H1 (cell line): ENCODE results near the gene CFAP157.

ENCODE experiments used
- BRCA1 ChIP-seq: IDR thresholded peaks from 2 replicates; pipeline ENCODE4 v1.6.1; 2012; ENCODE audit warnings: low read depth, low read length, improper control_type of control experiment
- CEBPB ChIP-seq: IDR thresholded peaks from 2 replicates; pipeline ENCODE4 v1.6.1; 2012; ENCODE audit warnings: low read depth, low read length
- CHD2 ChIP-seq: IDR thresholded peaks from 2 replicates; pipeline ENCODE4 v1.6.1; 2012; ENCODE audit warnings: low read length, improper control_type of control experiment
- CTCF ChIP-seq, 3 experiments: IDR thresholded peaks; 1 replicate in 2 of 3; 2 replicates in 1 of 3; pipeline versions ENCODE4 v1.5.1 to v1.6.1; 2011; ENCODE audit warnings: low read length in 3 of 3, mild to moderate bottlenecking in 3 of 3, inconsistent platforms in 2 of 3, low read depth in 1 of 3, moderate library complexity in 1 of 3; ENCODE audit not compliant: insufficient read depth in 1 of 3; ENCODE audit errors: control extremely low read depth in 1 of 3
- EZH2 ChIP-seq: fragments of 200-600 bp; sonication (generic); IDR thresholded peaks from 2 replicates; pipeline ENCODE4 v1.7.1; 2012; ENCODE audit warnings: low read depth, mild to moderate bottlenecking, moderate library complexity, low read length, inconsistent platforms; ENCODE audit not compliant: severe bottlenecking
- JUN ChIP-seq: IDR thresholded peaks from 2 replicates; pipeline ENCODE4 v1.6.1; 2011; ENCODE audit warnings: low read depth, mild to moderate bottlenecking, improper control_type of control experiment, low read length
- POLR2A ChIP-seq, 2 experiments: IDR thresholded peaks; 1 replicate in 1 of 2; 2 replicates in 1 of 2; pipeline ENCODE4 v1.6.1; 2011; ENCODE audit warnings: low read depth in 2 of 2, low read length in 2 of 2, mild to moderate bottlenecking in 2 of 2; ENCODE audit errors: control extremely low read depth in 1 of 2
- RAD21 ChIP-seq, 2 experiments: IDR thresholded peaks in 1 of 2; conservative IDR thresholded peaks in 1 of 2; 2 replicates each; pipeline ENCODE4 v1.6.1; 2011; ENCODE audit warnings: low read depth in 2 of 2, low read length in 2 of 2, improper control_type of control experiment in 1 of 2, inconsistent platforms in 1 of 2, mild to moderate bottlenecking in 1 of 2, moderate library complexity in 1 of 2
- RFX5 ChIP-seq: IDR thresholded peaks from 2 replicates; pipeline ENCODE4 v1.6.1; 2011; ENCODE audit warnings: low read depth, low read length, improper control_type of control experiment, borderline replicate concordance
- SAP30 ChIP-seq: fragments of 300-600 bp; sonication (generic); IDR thresholded peaks from 2 replicates; pipeline ENCODE4 v1.7.1; 2012; ENCODE audit warnings: low read length, moderate library complexity, mild to moderate bottlenecking, inconsistent platforms; ENCODE audit not compliant: insufficient read depth, insufficient replicate concordance
- SP1 ChIP-seq: IDR thresholded peaks from 2 replicates; pipeline ENCODE4 v1.6.1; 2011; ENCODE audit warnings: low read depth, low read length
- YY1 ChIP-seq: IDR thresholded peaks from 2 replicates; pipeline ENCODE4 v1.6.1; 2011; ENCODE audit warnings: low read depth, mild to moderate bottlenecking, low read length

GRCh38 chr9:127706836-127707241 lies at the start of gene CFAP157:
- no peak for TF ChIP-seq RFX5
- TF ChIP-seq CTCF (IDR thresholded peaks at IDR 0.05; ENCODE audit: control extremely low read depth in 1 of 3, insufficient read depth in 1 of 3, low read depth in 1 of 3, low read length in 3 of 3): no peak
- no peak for TF ChIP-seq YY1
- TF ChIP-seq CHD2: no peak
- no peak for TF ChIP-seq JUN
- no peak for TF ChIP-seq SP1
- TF ChIP-seq POLR2A (IDR thresholded peaks at IDR 0.05; ENCODE audit: control extremely low read depth in 1 of 2, low read depth in 2 of 2, low read length in 2 of 2): no peak
- no peak for TF ChIP-seq BRCA1
- no peak for TF ChIP-seq SAP30
- no peak for TF ChIP-seq CEBPB
- no peak for TF ChIP-seq EZH2
- TF ChIP-seq RAD21 (IDR thresholded peaks at IDR 0.05 in 1 of 2, conservative IDR thresholded peaks at IDR 0.05 in 1 of 2; ENCODE audit: low read depth in 2 of 2, low read length in 2 of 2): no peak
